ENCODE data around the gene RFFL.

DNA sequence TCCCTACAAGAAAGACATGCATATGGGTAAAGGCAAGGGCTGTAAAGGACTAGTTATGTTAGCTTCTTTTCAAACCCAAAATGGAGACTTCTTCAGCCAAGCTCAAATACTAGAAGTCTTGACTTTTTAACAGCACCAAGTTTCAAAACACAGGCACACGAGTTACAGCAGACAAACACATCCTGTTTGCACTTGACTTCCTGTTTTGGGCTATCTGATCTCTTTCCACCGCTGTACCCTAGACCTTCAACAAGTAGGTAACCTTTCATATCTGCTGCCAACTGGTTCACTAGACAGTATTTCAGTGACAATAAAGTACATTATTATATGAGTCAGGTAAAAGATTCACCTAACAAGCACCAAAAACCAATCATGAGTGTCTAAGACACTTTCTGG, 12.3 kb downstream of the RFFL start:
- TF ChIP-seq, protein P1, sequence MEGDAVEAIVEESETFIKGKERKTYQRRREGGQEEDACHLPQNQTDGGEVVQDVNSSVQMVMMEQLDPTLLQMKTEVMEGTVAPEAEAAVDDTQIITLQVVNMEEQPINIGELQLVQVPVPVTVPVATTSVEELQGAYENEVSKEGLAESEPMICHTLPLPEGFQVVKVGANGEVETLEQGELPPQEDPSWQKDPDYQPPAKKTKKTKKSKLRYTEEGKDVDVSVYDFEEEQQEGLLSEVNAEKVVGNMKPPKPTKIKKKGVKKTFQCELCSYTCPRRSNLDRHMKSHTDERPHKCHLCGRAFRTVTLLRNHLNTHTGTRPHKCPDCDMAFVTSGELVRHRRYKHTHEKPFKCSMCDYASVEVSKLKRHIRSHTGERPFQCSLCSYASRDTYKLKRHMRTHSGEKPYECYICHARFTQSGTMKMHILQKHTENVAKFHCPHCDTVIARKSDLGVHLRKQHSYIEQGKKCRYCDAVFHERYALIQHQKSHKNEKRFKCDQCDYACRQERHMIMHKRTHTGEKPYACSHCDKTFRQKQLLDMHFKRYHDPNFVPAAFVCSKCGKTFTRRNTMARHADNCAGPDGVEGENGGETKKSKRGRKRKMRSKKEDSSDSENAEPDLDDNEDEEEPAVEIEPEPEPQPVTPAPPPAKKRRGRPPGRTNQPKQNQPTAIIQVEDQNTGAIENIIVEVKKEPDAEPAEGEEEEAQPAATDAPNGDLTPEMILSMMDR (IDR thresholded peaks at IDR 0.05): no peak
- no peak for TF ChIP-seq POLR2A (IDR thresholded peaks at IDR 0.05)
